Measurements from ENCODE around the gene NOP53.

The NOP53 gene

GRCh38 chr19:47750752-47751151, 5.4 kb downstream of the NOP53 start:
- DNase-seq (ENCODE audit: low read depth in 1 of 2, low spot score in 1 of 2) = no peak
- no peak overlapping the region for H3K4me3 ChIP-seq (replicated peaks; ENCODE audit: insufficient read depth, low read length)
- TF ChIP-seq GABPA (IDR thresholded peaks at IDR 0.05; ENCODE audit: low read depth) (no peak), CTCF (IDR thresholded peaks at IDR 0.05; ENCODE audit: insufficient read depth, low read length) (no peak), SPI1 (IDR thresholded peaks at IDR 0.05; ENCODE audit: borderline replicate concordance, low read depth) (no peak), REST (IDR thresholded peaks at IDR 0.05; ENCODE audit: insufficient replicate concordance, low read depth) (no peak)
- no peaks in the 10 kb centered on the region for H3K27me3 ChIP-seq (ENCODE audit: insufficient read depth, poor library complexity, severe bottlenecking)
- no peak overlapping the region for H3K27ac ChIP-seq (replicated peaks)

GRCh38 chr19:47752440-47753211, 7.3 kb downstream of the NOP53 start:
- no peak overlapping the region for H3K4me3 ChIP-seq (replicated peaks; ENCODE audit: insufficient read depth, low read length)
- DNase-seq (ENCODE audit: low read depth in 1 of 2, low spot score in 1 of 2) = no peak
- TF ChIP-seq SPI1 (IDR thresholded peaks at IDR 0.05; ENCODE audit: borderline replicate concordance, low read depth) (no peak), POLR2AphosphoS5 (IDR thresholded peaks at IDR 0.05; ENCODE audit: low read depth) (no peak), REST (IDR thresholded peaks at IDR 0.05; ENCODE audit: insufficient replicate concordance, low read depth) (no peak), GABPA (IDR thresholded peaks at IDR 0.05; ENCODE audit: low read depth) (no peak), CTCF (IDR thresholded peaks at IDR 0.05; ENCODE audit: insufficient read depth, low read length) (no peak)
- no peaks in the 10 kb centered on the region for H3K27me3 ChIP-seq (ENCODE audit: insufficient read depth, poor library complexity, severe bottlenecking)
- H3K27ac ChIP-seq (replicated peaks) = no peak overlapping the region

- TF ChIP-seq POLR2AphosphoS5 (IDR thresholded peaks at IDR 0.05; ENCODE audit: low read depth) = no peak; the same call in 1 of the 2 replicates
- no peak for TF ChIP-seq GABPA (IDR thresholded peaks at IDR 0.05; ENCODE audit: low read depth)
- no peak for TF ChIP-seq SPI1 (IDR thresholded peaks at IDR 0.05; ENCODE audit: borderline replicate concordance, low read depth)
- no peak for TF ChIP-seq REST (IDR thresholded peaks at IDR 0.05; ENCODE audit: insufficient replicate concordance, low read depth)
- no peak for TF ChIP-seq CTCF (IDR thresholded peaks at IDR 0.05; ENCODE audit: insufficient read depth, low read length)
- Histone ChIP-seq H3K27ac (replicated peaks) (no peak overlapping the region), H3K27me3 (ENCODE audit: insufficient read depth, poor library complexity, severe bottlenecking) (no peaks in the 10 kb centered on the region), H3K4me3 (replicated peaks; ENCODE audit: insufficient read depth, low read length) (no peak overlapping the region)
- no peak for DNase-seq (ENCODE audit: low read depth in 1 of 2, low spot score in 1 of 2)
These were observed 9.1 kb downstream of the NOP53 start for GRCh38 chr19:47754206-47755064.
